ENCODE results near the gene NISCH.

- TF ChIP-seq EZH2phosphoT487 (IDR thresholded peaks at IDR 0.05; ENCODE audit: borderline replicate concordance, low read length), result no peak
- TF ChIP-seq, protein P1, sequence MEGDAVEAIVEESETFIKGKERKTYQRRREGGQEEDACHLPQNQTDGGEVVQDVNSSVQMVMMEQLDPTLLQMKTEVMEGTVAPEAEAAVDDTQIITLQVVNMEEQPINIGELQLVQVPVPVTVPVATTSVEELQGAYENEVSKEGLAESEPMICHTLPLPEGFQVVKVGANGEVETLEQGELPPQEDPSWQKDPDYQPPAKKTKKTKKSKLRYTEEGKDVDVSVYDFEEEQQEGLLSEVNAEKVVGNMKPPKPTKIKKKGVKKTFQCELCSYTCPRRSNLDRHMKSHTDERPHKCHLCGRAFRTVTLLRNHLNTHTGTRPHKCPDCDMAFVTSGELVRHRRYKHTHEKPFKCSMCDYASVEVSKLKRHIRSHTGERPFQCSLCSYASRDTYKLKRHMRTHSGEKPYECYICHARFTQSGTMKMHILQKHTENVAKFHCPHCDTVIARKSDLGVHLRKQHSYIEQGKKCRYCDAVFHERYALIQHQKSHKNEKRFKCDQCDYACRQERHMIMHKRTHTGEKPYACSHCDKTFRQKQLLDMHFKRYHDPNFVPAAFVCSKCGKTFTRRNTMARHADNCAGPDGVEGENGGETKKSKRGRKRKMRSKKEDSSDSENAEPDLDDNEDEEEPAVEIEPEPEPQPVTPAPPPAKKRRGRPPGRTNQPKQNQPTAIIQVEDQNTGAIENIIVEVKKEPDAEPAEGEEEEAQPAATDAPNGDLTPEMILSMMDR (IDR thresholded peaks at IDR 0.05; ENCODE audit: low read depth, low read length, poor library complexity, severe bottlenecking), result no peak
Observed at GRCh38 chr3:52535411-52536111, 80.2 kb downstream of the NISCH start.

All from DOHH2 (cell line).